Mononuclear cell (primary cell): ENCODE data around the gene TAOK3. TPM values are rescaled to one million over a fixed set of nuclear protein-coding genes. Genes with fewer than 3 reads are reported as not detected.

Experiments used
- H3K27me3 ChIP-seq: 2 replicates; pipeline ENCODE4 v1.6.0; 2011; ENCODE audit warnings: low read length, control low read depth; ENCODE audit not compliant: insufficient read depth
- H3K4me1 ChIP-seq: 2 replicates; pipeline ENCODE4 v1.5.1; 2011; ENCODE audit warnings: mild to moderate bottlenecking, low read length, control low read depth; ENCODE audit not compliant: insufficient read depth
- H3K4me3 ChIP-seq: 2 replicates; pipeline ENCODE4 v1.5.1; 2011; ENCODE audit warnings: mild to moderate bottlenecking, low read length, moderate library complexity
- H3K9me3 ChIP-seq: 2 replicates; pipeline ENCODE4 v1.5.1; 2011; ENCODE audit warnings: low read depth, mild to moderate bottlenecking, control low read depth, low read length
- total RNA-seq: library from RNA; depleted of rRNA; stranded (reverse); fragments of >200 nt; gene quantifications from one replicate; pipeline ENCODE4 v1.2.3, GENCODE V29; 2012

Gene TAOK3
- total RNA-seq, 1 donor, result 58.6 TPM

DNA sequence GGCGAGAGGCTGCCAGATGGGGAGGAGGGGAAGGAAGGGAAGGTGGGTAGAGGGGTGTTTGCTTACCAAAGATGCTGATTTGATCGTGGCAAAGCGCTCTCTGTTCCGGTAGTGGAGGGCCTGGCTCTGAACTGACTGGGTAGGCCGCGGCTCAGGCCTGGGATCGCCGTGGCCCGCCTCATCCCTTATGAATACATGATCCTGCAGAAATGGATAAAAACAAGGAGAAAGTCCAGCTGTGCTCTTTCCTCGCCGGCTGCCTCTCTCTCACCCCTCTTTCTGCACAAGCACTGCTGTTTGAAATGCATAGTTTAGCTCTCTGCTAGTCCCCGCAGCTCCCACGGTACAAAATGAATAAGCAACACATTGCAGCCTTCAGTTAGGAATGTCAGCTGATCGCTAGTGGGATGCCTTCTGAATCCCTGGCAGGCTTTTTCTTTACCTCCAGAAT lies 182.9 kb downstream of the TAOK3 start:
- no peaks in the 10 kb centered on the region for H3K27me3 ChIP-seq
- H3K4me1 ChIP-seq, result no peaks in the 10 kb centered on the region
- H3K9me3 ChIP-seq, result no peaks in the 10 kb centered on the region
- no peak overlapping the region for H3K4me3 ChIP-seq

DNA sequence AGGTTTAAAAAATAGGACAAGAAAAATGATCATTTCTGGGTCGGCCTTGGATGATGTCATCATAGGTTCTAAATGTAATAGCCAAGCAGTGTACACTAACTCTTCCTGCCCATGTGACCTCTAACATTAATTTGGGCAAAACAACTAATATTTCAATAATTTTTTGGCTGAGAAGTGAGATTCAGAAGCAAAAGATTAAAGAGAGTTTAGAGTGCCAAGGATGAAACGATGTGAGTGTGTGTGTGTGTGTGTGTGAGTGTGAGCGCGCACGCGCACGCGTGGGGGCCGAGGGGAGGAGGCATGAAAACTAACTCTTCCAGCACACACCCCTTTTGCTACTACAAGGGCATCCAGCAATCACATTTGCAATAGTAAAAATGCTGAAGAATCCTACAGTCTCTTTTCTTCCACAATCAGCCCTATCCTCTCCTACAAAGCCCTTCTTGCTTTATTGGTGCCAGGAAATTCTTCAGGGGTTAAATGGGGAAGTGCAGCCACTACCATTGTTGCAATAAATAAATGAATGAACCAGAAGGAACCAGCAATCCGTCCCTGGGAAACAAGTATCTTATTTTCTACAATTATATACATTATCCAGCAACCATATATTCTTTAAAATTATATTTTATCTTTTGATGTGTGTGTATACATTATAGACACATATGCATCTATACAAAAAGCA lies 183.9 kb downstream of the TAOK3 start:
- Histone ChIP-seq H3K9me3 (no peaks in the 10 kb centered on the region), H3K4me3 (no peak overlapping the region), H3K27me3 (no peaks in the 10 kb centered on the region), H3K4me1 (no peaks in the 10 kb centered on the region)

DNA sequence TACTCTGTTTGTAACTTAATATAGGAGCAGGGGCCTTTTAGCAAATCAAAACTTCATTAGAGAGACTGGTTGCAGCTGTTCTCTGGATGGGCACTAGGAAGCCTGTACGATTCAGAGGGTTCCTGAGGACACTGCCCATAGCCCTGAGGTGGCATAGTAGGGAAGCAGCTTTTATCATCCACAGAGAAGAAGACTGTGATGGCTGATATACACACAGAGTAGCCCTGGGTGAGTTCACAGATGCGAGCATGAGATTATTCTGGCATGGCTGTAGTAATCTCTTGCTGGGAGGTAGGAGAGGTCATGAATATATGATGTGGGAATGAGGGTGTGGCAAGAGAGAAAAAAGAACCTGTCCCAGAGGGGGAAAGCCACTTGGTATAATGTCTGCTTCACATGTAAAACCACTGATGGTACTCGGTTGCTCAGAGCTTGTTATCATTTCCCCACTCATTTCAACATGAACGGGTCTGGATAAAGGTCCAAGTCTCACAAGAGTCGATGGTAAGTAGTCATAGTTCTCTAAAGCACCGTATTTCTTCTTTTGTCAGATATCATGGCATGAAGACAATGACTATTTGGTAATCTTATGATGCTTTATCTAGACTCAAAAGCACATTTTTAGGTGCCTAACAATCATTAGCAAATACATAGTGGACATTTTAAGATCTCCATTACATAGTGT lies 184.8 kb downstream of the TAOK3 start:
- Histone ChIP-seq H3K4me1 (no peaks in the 10 kb centered on the region), H3K27me3 (no peaks in the 10 kb centered on the region), H3K4me3 (no peak overlapping the region), H3K9me3 (no peaks in the 10 kb centered on the region)

DNA sequence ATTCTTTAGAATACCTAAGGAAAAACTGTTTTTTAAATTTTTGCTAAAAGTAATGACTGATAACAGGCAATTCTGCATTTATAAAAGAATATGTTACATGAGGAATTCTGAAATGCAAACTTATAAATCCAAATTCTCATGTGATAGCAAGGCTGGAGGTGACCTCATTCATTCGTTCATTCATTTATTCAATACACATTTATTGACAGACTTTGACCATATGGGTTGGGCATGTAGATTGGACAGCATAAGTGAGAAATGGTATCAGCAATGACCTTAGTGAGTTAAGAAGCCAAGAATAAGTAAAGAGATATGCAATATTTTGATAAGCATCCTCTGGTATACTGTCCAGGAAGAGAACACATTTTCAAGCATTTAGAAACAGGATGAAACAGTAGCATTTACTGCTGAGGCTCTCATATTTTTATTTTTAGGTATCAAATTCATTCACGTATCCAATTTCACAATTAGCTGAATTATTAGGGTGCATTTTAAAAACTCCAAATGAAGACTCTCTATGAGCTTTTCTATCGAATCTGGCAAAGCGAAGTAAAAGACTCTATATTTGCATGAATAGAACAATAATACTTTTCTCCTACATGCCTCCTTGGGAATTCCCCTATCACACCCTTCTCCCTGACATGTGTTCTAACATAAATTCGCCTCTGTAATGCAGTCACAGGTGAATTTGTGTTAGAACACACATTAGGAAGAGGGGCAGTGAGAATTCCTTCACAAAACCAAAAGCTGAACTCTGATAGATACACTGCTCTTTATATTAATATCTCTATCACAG lies 186.9 kb downstream of the TAOK3 start:
- H3K4me1 ChIP-seq, result peaks cover 3% of the 10 kb centered on the region
- H3K27me3 ChIP-seq, result no peaks in the 10 kb centered on the region
- H3K4me3 ChIP-seq, result no peak overlapping the region
- H3K9me3 ChIP-seq, result no peaks in the 10 kb centered on the region

DNA sequence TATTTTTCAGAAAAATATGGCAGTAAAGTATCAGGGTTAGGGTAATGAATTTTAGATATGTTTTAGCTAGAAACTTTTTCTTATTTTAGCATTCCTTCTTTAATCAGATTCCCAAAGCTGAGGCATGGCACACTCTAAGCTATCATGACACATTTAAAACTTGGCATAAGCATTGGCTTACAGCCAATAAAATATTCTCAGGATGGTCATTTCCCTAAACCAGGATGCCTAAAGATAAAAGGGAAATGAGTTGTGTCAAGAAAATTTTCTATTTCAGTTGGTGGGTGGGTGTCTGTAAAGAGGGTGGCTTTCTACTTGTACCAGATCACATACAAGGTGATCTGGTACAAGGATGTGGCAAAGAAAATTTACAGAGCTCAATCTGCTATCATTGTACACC lies 189.0 kb downstream of the TAOK3 start:
- H3K27me3 ChIP-seq, result no peaks in the 10 kb centered on the region
- no peak overlapping the region for H3K4me3 ChIP-seq
- H3K9me3 ChIP-seq, result no peaks in the 10 kb centered on the region
- peaks cover 3% of the 10 kb centered on the region for H3K4me1 ChIP-seq

DNA sequence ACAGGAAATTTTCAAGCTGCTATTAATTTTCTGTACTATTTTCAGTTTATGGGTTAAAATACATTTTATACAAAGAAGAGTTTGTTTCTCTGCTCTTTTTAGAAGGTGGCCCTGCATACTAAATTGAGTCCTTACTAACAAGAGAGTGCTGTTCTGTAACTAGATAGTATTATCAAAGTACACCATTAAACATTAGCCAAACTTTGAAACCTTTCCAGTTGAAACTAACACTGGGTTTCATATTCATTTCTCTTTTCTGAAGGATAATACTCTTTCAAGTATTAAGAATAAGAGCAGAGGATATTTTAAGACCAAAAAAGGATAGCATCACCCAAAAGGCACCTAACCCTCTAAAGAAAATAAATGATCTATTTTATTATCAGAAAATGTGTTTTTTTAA lies 189.6 kb downstream of the TAOK3 start:
- no peaks in the 10 kb centered on the region for H3K27me3 ChIP-seq
- H3K4me1 ChIP-seq, result peaks cover 3% of the 10 kb centered on the region
- H3K4me3 ChIP-seq, result no peak overlapping the region
- H3K9me3 ChIP-seq, result no peaks in the 10 kb centered on the region

DNA sequence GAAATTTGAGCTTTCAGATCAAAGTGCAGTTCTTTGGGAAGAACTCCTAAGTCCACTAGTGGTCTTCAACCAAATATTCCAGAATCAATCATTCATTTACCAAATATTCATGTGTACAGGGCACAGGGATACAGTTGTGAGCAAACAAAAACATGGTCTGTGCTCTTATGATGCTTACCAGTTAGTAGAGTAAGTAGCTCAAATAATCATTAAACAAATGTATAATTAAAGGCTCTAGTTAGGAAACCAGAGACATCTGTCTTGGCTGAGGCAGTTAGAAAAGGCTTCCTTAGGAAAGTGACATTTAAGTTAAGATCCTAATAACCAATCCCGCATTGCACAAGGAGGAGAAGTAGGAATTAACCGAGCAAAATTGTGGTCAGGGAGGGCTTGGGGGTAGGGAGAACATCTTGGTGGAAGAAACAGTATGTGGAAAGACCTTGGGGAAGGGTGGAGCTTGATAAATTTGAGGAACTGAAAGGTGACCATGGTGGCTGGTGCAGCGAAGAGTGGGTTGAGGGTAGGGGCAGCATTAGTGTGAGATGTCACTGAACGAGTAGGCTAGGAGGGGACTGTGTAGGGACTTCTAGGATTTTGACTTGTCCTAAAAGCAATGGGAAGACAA lies 196.8 kb downstream of the TAOK3 start:
- Histone ChIP-seq H3K4me1 (peaks cover 10% of the 10 kb centered on the region), H3K4me3 (no peak overlapping the region), H3K27me3 (no peaks in the 10 kb centered on the region), H3K9me3 (no peaks in the 10 kb centered on the region)

DNA sequence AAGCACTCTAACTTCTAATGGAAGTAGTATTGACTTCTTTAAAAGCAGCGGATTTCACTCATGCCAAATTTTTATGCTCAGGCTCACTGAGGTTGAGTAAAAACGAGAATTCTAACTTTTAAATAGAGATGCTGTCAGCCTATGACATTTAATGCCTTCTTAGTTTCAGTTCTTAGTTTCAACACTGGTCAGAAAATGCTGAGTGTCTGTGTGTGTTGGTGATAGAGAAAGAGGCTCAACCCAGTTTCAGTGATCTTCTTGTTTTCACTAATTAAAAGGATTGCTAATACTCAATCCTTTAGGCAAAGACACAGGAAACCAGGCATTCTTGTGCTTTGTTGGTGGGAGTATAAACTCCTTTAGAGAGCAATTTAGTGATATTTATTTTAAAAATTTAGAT lies 205.8 kb downstream of the TAOK3 start:
- H3K9me3 ChIP-seq, result no peaks in the 10 kb centered on the region
- H3K4me1 ChIP-seq, result no peaks in the 10 kb centered on the region
- no peaks in the 10 kb centered on the region for H3K27me3 ChIP-seq
- H3K4me3 ChIP-seq, result no peak overlapping the region

DNA sequence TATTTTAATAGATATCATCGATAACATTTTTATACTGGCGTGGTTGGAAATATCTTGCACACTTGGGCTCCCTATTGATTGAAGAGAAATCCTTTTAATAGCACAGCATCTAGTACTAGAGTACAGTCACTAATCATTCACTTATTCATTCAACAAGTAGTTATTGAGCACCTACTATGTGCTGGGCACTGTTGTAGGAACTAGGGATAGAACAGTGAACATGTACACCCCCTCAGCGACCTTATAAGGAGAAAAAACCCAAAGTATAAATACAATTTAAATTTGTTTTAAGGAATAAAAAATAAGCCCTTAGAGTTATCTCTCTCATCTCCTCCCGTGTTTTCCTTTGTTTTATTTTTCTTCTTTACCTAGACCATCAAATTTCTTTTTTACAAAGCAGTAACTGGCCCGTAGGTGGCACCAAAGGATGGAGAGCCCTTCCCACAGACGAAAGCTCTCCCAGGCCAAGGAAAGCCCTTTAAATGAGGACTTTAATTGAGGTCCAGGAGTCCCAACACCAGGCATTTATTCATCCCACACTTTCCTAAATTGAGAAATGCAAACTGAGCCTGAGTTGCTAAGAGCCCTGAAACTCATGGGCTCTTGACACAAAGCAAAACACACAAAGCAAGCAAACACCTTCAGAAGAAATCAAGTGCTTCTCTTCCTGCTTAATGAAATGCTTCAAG lies 207.8 kb downstream of the TAOK3 start:
- Histone ChIP-seq H3K4me1 (no peaks in the 10 kb centered on the region), H3K9me3 (no peaks in the 10 kb centered on the region), H3K27me3 (no peaks in the 10 kb centered on the region), H3K4me3 (no peak overlapping the region)

DNA sequence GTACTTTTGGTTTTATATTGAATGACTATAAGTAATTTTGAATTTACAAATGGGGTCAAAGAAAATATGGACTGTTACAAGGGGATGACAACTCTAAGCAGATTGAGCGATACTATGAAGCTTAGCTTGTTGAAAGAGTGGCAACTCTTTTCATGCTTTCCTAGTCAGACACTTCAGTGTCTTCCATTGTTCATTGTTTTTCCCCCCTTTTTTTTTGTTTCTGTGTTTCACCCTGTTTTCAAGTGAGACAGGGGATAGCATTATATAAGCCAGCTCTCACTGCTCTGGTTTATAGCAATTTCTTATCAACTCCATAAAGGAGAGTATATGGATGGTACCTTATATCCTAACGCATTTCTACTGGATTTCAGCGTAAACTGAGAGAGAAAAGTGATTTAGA lies 212.2 kb downstream of the TAOK3 start:
- Histone ChIP-seq H3K4me3 (no peak overlapping the region), H3K27me3 (no peaks in the 10 kb centered on the region), H3K9me3 (no peaks in the 10 kb centered on the region), H3K4me1 (no peaks in the 10 kb centered on the region)

DNA sequence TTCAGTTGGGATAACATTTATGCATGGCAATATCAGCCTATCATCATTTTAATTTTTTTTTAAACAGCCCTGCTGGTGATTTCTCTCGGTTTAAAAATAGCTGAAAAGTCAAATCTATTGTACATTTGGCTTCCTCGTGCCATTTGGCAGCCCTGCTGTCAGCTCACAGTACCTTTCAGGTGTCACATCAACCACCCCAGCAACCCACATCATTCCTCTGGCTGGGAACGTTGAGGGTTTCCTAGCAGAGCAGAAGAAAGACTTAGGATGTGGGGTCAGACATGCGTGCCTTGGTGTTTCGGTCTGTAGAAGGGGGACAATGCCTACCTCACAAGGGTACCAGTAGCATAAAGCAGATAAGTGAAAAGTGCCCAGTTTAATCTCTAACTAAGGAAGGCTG lies 221.0 kb downstream of the TAOK3 start:
- Histone ChIP-seq H3K4me1 (no peaks in the 10 kb centered on the region), H3K27me3 (no peaks in the 10 kb centered on the region), H3K4me3 (no peak overlapping the region), H3K9me3 (no peaks in the 10 kb centered on the region)

DNA sequence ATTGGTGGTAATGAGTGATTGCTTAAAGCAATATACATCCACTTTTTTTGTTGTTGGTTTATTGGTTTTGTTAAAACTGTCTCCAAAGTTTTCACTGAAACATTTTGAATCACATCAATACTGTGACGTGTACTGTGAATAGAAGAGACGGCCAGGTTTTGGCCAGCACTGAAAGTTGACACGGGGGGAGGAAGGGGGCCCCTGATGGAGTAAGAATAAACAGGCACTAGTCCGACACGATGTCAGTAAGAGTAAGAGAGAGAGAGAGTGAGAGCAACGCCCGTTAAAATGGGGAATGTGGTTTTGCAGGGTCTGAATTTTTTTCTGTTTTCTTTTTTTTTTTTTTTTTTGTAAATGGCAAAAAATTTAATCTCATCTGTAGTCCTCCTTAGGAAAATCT lies 222.1 kb downstream of the TAOK3 start:
- Histone ChIP-seq H3K9me3 (no peaks in the 10 kb centered on the region), H3K27me3 (no peaks in the 10 kb centered on the region), H3K4me1 (no peaks in the 10 kb centered on the region), H3K4me3 (no peak overlapping the region)

DNA sequence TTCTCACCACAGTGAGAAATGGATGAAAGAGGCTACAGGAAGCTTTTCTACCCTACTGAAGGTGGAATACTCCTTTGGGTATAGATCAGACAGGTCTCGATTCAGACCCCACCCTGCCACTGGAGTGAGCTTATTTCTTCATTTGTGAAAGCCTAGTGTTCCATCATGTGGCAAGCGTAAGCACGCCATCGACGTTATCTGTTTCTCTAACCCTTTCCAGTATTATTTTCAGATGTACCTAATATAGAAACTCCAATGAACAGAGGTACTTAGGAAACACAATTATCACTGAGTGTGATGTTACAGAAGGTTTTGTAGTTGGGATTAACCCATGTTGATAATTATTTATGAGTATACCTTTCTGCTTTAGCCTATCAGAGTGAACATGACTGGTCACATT lies 224.4 kb downstream of the TAOK3 start:
- Histone ChIP-seq H3K4me1 (no peaks in the 10 kb centered on the region), H3K27me3 (no peaks in the 10 kb centered on the region), H3K4me3 (no peak overlapping the region), H3K9me3 (no peaks in the 10 kb centered on the region)

DNA sequence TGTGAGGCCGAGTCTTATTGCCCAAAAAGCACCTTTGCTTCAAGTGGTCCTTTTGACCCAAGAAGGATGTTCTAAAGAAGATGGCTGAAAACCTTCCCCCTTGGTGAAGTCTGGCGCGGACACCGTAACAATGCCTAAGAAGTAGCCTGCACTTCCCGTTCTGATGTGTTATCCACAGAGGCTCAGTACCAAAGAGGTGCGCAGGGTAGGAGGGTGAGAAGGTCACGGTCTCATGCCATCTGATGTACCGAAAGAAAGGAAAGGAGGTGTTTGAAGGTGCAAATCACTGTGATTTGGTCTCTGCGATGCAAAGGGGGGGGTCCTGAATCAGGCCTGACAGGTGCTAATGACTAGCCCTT lies 226.9 kb downstream of the TAOK3 start:
- Histone ChIP-seq H3K4me3 (no peak overlapping the region), H3K4me1 (no peaks in the 10 kb centered on the region)

More for the DNA sequence above, 226.9 kb downstream of the TAOK3 start:
- Histone ChIP-seq H3K27me3 (no peaks in the 10 kb centered on the region), H3K9me3 (no peaks in the 10 kb centered on the region)
